ENCODE data around the gene SOX10. TPM values are rescaled to one million over a fixed set of nuclear protein-coding genes. Genes with fewer than 3 reads are reported as not detected.
A peak's percentile ranks its signal among the peaks of the same experiment; 100 is the strongest.

Gene SOX10
- polyA plus RNA-seq (2013, experiment 1 of 2): 2.7 TPM
- 2.7 TPM for polyA plus RNA-seq (2013, experiment 2 of 2)

- H3K4me1 ChIP-seq (ENCODE audit: control insufficient read depth, low read depth, low read length): peaks cover 10% of the 10 kb centered on the region
- H3K79me1 ChIP-seq (ENCODE audit: low read length): no peaks in the 10 kb centered on the region
- peak within 1 kb of the TSS; percentile 76 for H2AK5ac ChIP-seq (ENCODE audit: low read length)
- H4K5ac ChIP-seq (ENCODE audit: low read length): no peak within 1 kb of the TSS
- H2BK15ac ChIP-seq (replicated peaks; ENCODE audit: low read depth): no peak within 1 kb of the TSS
- H2BK5ac ChIP-seq (ENCODE audit: low read length): no peak within 1 kb of the TSS
- H4K8ac ChIP-seq (ENCODE audit: low read depth, low read length): no peak within 1 kb of the TSS
- H2BK120ac ChIP-seq (ENCODE audit: low read depth, low read length): no peak within 1 kb of the TSS
- no peak within 1 kb of the TSS for H3K4me3 ChIP-seq (ENCODE audit: low read length)
- H3K4ac ChIP-seq (ENCODE audit: low read depth, low read length): no peak within 1 kb of the TSS
- H3K9ac ChIP-seq (ENCODE audit: low read length): peak within 1 kb of the TSS; percentile 26
- no peak within 1 kb of the TSS for H3K27ac ChIP-seq (ENCODE audit: low read depth, low read length)
- peak within 1 kb of the TSS; percentile 78 for H3K56ac ChIP-seq (ENCODE audit: low read length)
- peak; percentile 77 for DNase-seq
- no CpG with 5 or more reads among the region's 42 CpGs for WGBS (ENCODE audit: extremely low coverage, insufficient coverage, low lambda C conversion rate)
- H3K27me3 ChIP-seq (ENCODE audit: insufficient read depth, low read length, poor library complexity): no peaks in the 10 kb centered on the region
- peak within 1 kb of the TSS; percentile 23 for H3K4me2 ChIP-seq (ENCODE audit: low read length)
- no peaks in the 10 kb centered on the region for H3K79me2 ChIP-seq (ENCODE audit: control insufficient read depth, insufficient read depth, low read length)
- no peak within 1 kb of the TSS for H3K23ac ChIP-seq (ENCODE audit: low read length)
- peak within 1 kb of the TSS; percentile 29 for H3K18ac ChIP-seq (ENCODE audit: low read length)
- H3K36me3 ChIP-seq (ENCODE audit: control insufficient read depth, insufficient read depth, low read length): no peaks in the 10 kb centered on the region
Measured at GRCh38 chr22:37983860-37984791, at the start of gene SOX10. Gene SOX10 (minus strand): TSS chr22:37984555. CDS start chr22:37983784, 771 bp downstream.

- H2AK5ac ChIP-seq (ENCODE audit: low read length): peak overlapping the region; percentile 99
- H3K9ac ChIP-seq (ENCODE audit: low read length): peak overlapping the region; percentile 62
- H3K56ac ChIP-seq (ENCODE audit: low read length): peak overlapping the region; percentile 94
- H4K5ac ChIP-seq (ENCODE audit: low read length): peak overlapping the region; percentile 87
- no peak overlapping the region for H3K4me2 ChIP-seq (ENCODE audit: low read length)
- no peaks in the 10 kb centered on the region for H3K79me2 ChIP-seq (ENCODE audit: control insufficient read depth, insufficient read depth, low read length)
- WGBS (ENCODE audit: extremely low coverage, insufficient coverage, low lambda C conversion rate): no CpG with 5 or more reads among the region's 27 CpGs
- H2BK15ac ChIP-seq (replicated peaks; ENCODE audit: low read depth): no peak overlapping the region
- no peaks in the 10 kb centered on the region for H3K79me1 ChIP-seq (ENCODE audit: low read length)
- peak overlapping the region; percentile 7 for H3K18ac ChIP-seq (ENCODE audit: low read length)
- no peaks in the 10 kb centered on the region for H3K27me3 ChIP-seq (ENCODE audit: insufficient read depth, low read length, poor library complexity)
- H2BK5ac ChIP-seq (ENCODE audit: low read length): peak overlapping the region; percentile 79
- peaks cover 8% of the 10 kb centered on the region for H3K4me1 ChIP-seq (ENCODE audit: control insufficient read depth, low read depth, low read length)
- DNase-seq: no peak
- H3K23ac ChIP-seq (ENCODE audit: low read length): peak overlapping the region; percentile 97
- no peak overlapping the region for H2BK120ac ChIP-seq (ENCODE audit: low read depth, low read length)
- H3K4ac ChIP-seq (ENCODE audit: low read depth, low read length): peak overlapping the region; percentile 41
- H3K27ac ChIP-seq (ENCODE audit: low read depth, low read length): peak overlapping the region; percentile 76
- no peak overlapping the region for H3K4me3 ChIP-seq (ENCODE audit: low read length)
- H3K36me3 ChIP-seq (ENCODE audit: control insufficient read depth, insufficient read depth, low read length): no peaks in the 10 kb centered on the region
- H4K8ac ChIP-seq (ENCODE audit: low read depth, low read length): peak overlapping the region; percentile 1
Measured at GRCh38 chr22:38033522-38034277, 49.3 kb upstream of the SOX10 start.

GRCh38 chr22:38032681-38033521, 48.5 kb upstream of the SOX10 start:
- Histone ChIP-seq H2AK5ac (ENCODE audit: low read length) (peak overlapping the region; percentile 72), H3K9ac (ENCODE audit: low read length) (no peak overlapping the region), H3K18ac (ENCODE audit: low read length) (no peak overlapping the region), H3K79me1 (ENCODE audit: low read length) (no peaks in the 10 kb centered on the region), H3K4me1 (ENCODE audit: control insufficient read depth, low read depth, low read length) (peaks cover 8% of the 10 kb centered on the region), H2BK5ac (ENCODE audit: low read length) (no peak overlapping the region), H2BK120ac (ENCODE audit: low read depth, low read length) (no peak overlapping the region), H4K8ac (ENCODE audit: low read depth, low read length) (no peak overlapping the region), H3K36me3 (ENCODE audit: control insufficient read depth, insufficient read depth, low read length) (no peaks in the 10 kb centered on the region), H3K79me2 (ENCODE audit: control insufficient read depth, insufficient read depth, low read length) (no peaks in the 10 kb centered on the region), H3K4me2 (ENCODE audit: low read length) (no peak overlapping the region), H3K27ac (ENCODE audit: low read depth, low read length) (no peak overlapping the region), H4K5ac (ENCODE audit: low read length) (no peak overlapping the region), H2BK15ac (replicated peaks; ENCODE audit: low read depth) (no peak overlapping the region), H3K27me3 (ENCODE audit: insufficient read depth, low read length, poor library complexity) (no peaks in the 10 kb centered on the region), H3K23ac (ENCODE audit: low read length) (no peak overlapping the region), H3K4ac (ENCODE audit: low read depth, low read length) (peak overlapping the region; percentile 41), H3K4me3 (ENCODE audit: low read length) (no peak overlapping the region), H3K56ac (ENCODE audit: low read length) (no peak overlapping the region)
- WGBS (ENCODE audit: extremely low coverage, insufficient coverage, low lambda C conversion rate): no CpG with 5 or more reads among the region's 19 CpGs
- DNase-seq: no peak

GRCh38 chr22:38031491-38031890, 47.1 kb upstream of the SOX10 start:
- Histone ChIP-seq H4K8ac (ENCODE audit: low read depth, low read length) (no peak overlapping the region), H3K23ac (ENCODE audit: low read length) (no peak overlapping the region), H2BK5ac (ENCODE audit: low read length) (no peak overlapping the region), H3K4me2 (ENCODE audit: low read length) (no peak overlapping the region), H2AK5ac (ENCODE audit: low read length) (no peak overlapping the region), H3K36me3 (ENCODE audit: control insufficient read depth, insufficient read depth, low read length) (no peaks in the 10 kb centered on the region), H3K4ac (ENCODE audit: low read depth, low read length) (no peak overlapping the region), H4K5ac (ENCODE audit: low read length) (no peak overlapping the region), H3K27me3 (ENCODE audit: insufficient read depth, low read length, poor library complexity) (no peaks in the 10 kb centered on the region), H3K79me1 (ENCODE audit: low read length) (no peaks in the 10 kb centered on the region), H3K27ac (ENCODE audit: low read depth, low read length) (no peak overlapping the region), H2BK15ac (replicated peaks; ENCODE audit: low read depth) (no peak overlapping the region), H3K18ac (ENCODE audit: low read length) (no peak overlapping the region), H3K9ac (ENCODE audit: low read length) (no peak overlapping the region), H3K79me2 (ENCODE audit: control insufficient read depth, insufficient read depth, low read length) (no peaks in the 10 kb centered on the region), H3K4me3 (ENCODE audit: low read length) (no peak overlapping the region), H3K4me1 (ENCODE audit: control insufficient read depth, low read depth, low read length) (peaks cover 8% of the 10 kb centered on the region), H2BK120ac (ENCODE audit: low read depth, low read length) (no peak overlapping the region), H3K56ac (ENCODE audit: low read length) (no peak overlapping the region)
- WGBS (ENCODE audit: extremely low coverage, insufficient coverage, low lambda C conversion rate): no CpG with 5 or more reads among the region's 12 CpGs
- DNase-seq: no peak

- no CpG with 5 or more reads among the region's 16 CpGs for WGBS (ENCODE audit: extremely low coverage, insufficient coverage, low lambda C conversion rate)
- no peak overlapping the region for H3K4me3 ChIP-seq (ENCODE audit: low read length)
- H2BK120ac ChIP-seq (ENCODE audit: low read depth, low read length): no peak overlapping the region
- no peak overlapping the region for H3K23ac ChIP-seq (ENCODE audit: low read length)
- H3K18ac ChIP-seq (ENCODE audit: low read length): no peak overlapping the region
- no peak overlapping the region for H2BK15ac ChIP-seq (replicated peaks; ENCODE audit: low read depth)
- H3K36me3 ChIP-seq (ENCODE audit: control insufficient read depth, insufficient read depth, low read length): no peaks in the 10 kb centered on the region
- H3K79me2 ChIP-seq (ENCODE audit: control insufficient read depth, insufficient read depth, low read length): no peaks in the 10 kb centered on the region
- H3K4ac ChIP-seq (ENCODE audit: low read depth, low read length): no peak overlapping the region
- peak overlapping the region; percentile 34 for H3K56ac ChIP-seq (ENCODE audit: low read length)
- no peak overlapping the region for H3K9ac ChIP-seq (ENCODE audit: low read length)
- DNase-seq: peak; percentile 30
- no peaks in the 10 kb centered on the region for H3K27me3 ChIP-seq (ENCODE audit: insufficient read depth, low read length, poor library complexity)
- H3K4me1 ChIP-seq (ENCODE audit: control insufficient read depth, low read depth, low read length): peaks cover 8% of the 10 kb centered on the region
- H4K5ac ChIP-seq (ENCODE audit: low read length): no peak overlapping the region
- H3K4me2 ChIP-seq (ENCODE audit: low read length): no peak overlapping the region
- no peak overlapping the region for H4K8ac ChIP-seq (ENCODE audit: low read depth, low read length)
- H3K27ac ChIP-seq (ENCODE audit: low read depth, low read length): no peak overlapping the region
- H3K79me1 ChIP-seq (ENCODE audit: low read length): no peaks in the 10 kb centered on the region
- H2AK5ac ChIP-seq (ENCODE audit: low read length): no peak overlapping the region
- H2BK5ac ChIP-seq (ENCODE audit: low read length): no peak overlapping the region
Measured at GRCh38 chr22:38030311-38031133, 46.2 kb upstream of the SOX10 start.
